GM19238 (cell line): ENCODE results near the gene RAB7A.
A peak's percentile ranks its signal among the peaks of the same experiment; 100 is the strongest.

Experiments used
- DNase-seq: peaks from one replicate; pipeline ENCODE4 v3.0.0; 2011; ENCODE audit warnings: low spot score; ENCODE audit not compliant: insufficient read length

The RAB7A gene

DNA sequence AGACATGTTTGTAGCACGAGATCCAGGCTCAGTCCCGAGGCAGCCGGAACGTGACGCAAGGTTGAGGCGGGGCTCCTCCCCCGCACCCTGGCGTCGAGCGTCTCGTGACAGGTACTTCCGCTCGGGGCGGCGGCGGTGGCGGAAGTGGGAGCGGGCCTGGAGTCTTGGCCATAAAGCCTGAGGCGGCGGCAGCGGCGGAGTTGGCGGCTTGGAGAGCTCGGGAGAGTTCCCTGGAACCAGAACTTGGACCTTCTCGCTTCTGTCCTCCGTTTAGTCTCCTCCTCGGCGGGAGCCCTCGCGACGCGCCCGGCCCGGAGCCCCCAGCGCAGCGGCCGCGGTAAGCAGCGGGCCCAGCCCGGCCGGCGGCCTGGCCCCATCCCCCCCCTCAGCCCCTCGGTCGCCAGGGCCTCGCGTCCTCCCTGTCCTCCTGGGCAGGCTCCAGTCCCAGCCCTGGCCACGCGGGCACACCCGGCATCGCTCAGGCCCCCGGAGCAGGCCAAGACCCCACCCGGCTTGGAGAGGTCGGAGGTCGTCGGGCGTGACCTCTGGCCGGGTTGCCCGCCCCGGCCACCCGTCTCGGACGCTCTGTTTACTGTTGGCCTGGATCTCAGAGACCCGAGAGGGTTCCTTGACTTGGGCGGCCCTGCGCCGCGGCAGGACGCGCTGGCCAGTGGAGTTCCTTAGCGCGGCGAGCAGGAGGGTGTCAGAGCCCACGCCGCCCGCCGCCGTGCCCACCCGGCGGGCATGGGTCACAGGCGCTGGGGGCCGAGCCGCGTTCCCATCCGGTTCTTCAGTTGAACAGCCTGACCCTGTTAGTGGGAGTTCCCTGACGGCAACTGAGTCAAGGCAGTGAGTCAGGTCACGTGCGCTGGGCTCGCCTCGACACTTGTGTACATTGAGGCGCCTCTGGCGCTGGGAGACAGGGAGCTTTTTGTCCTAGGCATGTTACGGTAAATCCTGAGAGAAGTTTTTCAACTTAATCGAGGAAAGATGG, at the start of gene RAB7A:
TSS of gene RAB7A (plus strand) at position 161 of the 994 bp plus-strand sequence. CDS start 69,185 bp downstream, outside the sequence.
- peak; percentile 95 for DNase-seq

DNA sequence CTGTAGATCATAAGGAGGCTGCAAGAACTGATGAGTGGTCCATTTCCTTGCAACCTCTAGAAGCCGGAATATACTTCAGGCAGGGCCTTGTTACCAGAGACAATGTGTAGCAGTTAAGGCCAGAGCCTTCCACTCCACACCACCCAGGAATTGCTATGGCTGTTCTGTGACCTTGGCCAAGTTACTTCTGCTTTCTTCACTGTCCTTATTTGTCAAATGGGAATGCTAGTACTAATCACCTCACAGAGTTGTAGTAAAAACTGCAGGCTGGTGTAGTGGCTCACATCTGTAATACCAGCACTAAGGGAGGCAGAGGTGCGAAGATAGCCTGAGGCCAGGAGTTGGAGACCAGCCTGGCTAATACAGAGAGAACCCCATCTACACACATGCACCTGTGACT, 46.6 kb upstream of the RAB7A start:
- DNase-seq = no peak

- peak; percentile 95 for DNase-seq
Observed at GRCh38 chr3:128680603-128681368, 45.2 kb upstream of the RAB7A start.

GRCh38 chr3:128681369-128681829, 44.6 kb upstream of the RAB7A start:
- no peak for DNase-seq

- no peak for DNase-seq
Observed at GRCh38 chr3:128683957-128684356, 42.0 kb upstream of the RAB7A start.

DNA sequence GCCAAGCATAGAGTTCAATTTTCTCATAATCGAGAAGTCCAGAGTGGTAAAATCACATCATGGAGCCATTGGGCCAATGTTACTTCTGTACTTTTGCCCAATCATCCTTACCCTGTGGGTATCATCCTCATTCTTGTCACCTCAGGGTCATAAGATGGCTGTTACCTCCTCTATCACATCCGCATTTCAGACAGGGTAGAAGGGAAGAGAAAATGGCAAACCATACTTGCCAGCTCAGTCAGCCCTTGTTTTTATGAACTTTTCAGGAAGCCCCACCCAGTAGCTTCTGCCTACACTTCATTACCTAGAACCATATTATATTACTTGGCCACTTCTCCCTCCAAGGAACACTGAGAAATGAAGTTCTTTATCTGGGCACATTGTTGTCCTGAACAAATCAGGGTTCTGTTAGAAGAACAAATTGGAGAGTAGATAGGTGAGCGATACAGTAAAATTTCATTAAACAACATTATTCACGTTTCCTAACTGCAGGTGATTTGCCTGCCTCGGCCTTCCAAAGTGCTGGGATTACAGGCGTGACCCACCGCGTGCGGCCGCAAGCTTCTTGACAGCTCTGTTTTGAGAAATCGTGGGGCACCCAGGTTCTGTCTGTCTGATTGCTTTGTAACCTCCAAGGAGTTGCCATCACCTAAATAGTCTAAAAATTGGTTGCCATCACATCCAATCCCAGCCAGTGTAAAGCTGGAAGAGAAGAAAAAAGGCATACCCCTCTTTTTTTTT, 40.8 kb upstream of the RAB7A start:
- DNase-seq = no peak

DNA sequence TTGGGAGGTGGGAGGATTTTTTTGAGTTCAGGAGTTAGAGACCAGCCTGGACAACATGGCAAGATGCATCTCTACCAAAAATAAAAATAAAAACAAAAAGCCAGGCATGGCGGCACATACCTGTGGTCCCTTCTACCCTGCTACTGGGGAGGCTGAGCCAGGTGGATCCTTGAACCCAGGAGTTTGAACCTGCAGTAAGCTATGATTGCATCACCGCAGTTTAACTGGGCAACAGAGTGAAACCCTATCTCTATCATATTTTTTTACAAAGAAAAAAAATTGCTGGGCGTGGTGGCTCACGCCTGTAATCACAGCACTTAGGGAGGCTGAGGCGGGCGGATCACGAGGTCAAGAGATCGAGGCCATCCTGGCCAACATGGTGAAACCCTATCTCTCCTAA, 39.5 kb upstream of the RAB7A start:
- no peak for DNase-seq

GRCh38 chr3:128689060-128689459, 36.9 kb upstream of the RAB7A start:
- DNase-seq = no peak

GRCh38 chr3:128693696-128694095, 32.3 kb upstream of the RAB7A start:
- DNase-seq = no peak

DNA sequence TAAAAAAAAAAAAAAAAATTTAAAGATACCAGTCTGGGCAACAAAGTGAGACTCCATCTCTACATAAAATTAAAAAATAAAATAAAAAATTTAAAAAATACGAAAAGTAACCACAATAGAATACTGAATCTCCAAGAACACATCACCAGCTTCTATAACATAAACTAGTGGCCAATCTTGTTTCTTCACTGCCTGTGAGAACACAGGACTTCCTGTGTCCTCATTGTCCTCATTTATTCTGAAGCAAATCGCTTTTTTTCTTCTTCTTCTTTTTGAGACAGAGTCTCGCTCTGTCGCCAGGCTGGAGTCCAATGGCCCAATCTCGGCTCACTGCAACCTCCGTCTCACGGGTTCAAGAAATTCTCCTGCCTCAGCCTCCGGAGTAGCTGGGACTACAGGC, 28.6 kb upstream of the RAB7A start:
- no peak for DNase-seq

- DNase-seq = no peak
Observed at GRCh38 chr3:128698211-128699047, 27.6 kb upstream of the RAB7A start.

- DNase-seq = no peak
Observed at GRCh38 chr3:128701342-128702212, 24.4 kb upstream of the RAB7A start.

GRCh38 chr3:128702391-128702790, 23.6 kb upstream of the RAB7A start:
- no peak for DNase-seq

- DNase-seq = no peak
Observed at GRCh38 chr3:128703561-128703960, 22.4 kb upstream of the RAB7A start.

DNA sequence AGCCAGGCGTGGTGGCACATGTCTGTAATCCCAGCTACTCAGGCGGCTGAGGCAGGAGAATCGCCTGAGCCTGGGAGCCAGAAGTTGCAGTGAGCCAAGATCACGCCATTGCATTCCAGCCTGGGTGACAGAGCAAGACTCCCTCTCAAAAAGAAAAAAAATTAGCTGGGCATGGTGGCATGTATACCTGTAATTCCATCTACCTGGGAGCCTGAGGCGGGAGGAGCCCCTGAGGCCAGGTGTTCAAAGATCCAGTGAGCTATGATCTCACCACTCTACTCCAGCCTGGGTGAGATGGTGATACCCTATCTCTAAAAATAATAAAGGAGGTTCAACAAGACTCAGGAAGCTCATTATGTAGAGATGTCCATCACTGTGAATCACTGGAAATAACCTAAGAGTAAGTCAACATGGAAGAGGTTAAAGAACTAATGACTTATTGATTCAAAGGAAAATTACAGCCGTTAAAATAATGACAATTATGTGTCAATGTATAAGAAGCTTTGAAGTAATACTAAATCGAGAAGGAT, 19.8 kb upstream of the RAB7A start:
- no peak for DNase-seq

- DNase-seq = no peak
Observed at GRCh38 chr3:128707928-128708494, 18.0 kb upstream of the RAB7A start.

- DNase-seq = no peak
Observed at GRCh38 chr3:128709038-128709437, 16.9 kb upstream of the RAB7A start.

GRCh38 chr3:128709506-128710210, 16.3 kb upstream of the RAB7A start:
- no peak for DNase-seq
